Upper lobe of right lung (tissue), 1 donor: ENCODE measurements around the gene PHAF1. TPM values are rescaled to one million over a fixed set of nuclear protein-coding genes. Genes with fewer than 3 reads are reported as not detected.

ENCODE experiments used
- ATAC-seq: fragments of 200-7000 bp; cut with Tn5 transposase; one replicate; pipeline ENCODE4 v1.9.1; 2020; ENCODE audit warnings: mild to moderate bottlenecking, moderate library complexity
- DNase-seq: peaks from one replicate; pipeline ENCODE4 v3.0.0-alpha.2; 2020
- H3K27ac ChIP-seq: fragments of 200-600 bp; one replicate; pipeline ENCODE4 v1.8.0; 2022
- H3K27me3 ChIP-seq: fragments of 200-600 bp; one replicate; pipeline ENCODE4 v1.8.0; 2022; ENCODE audit warnings: mild to moderate bottlenecking
- H3K36me3 ChIP-seq: fragments of 200-600 bp; one replicate; pipeline ENCODE4 v1.8.0; 2022
- H3K4me1 ChIP-seq: fragments of 200-600 bp; one replicate; pipeline ENCODE4 v1.8.0; 2022
- H3K4me3 ChIP-seq: fragments of 200-600 bp; one replicate; pipeline ENCODE4 v1.8.0; 2022; ENCODE audit warnings: mild to moderate bottlenecking
- H3K9me3 ChIP-seq: fragments of 200-600 bp; one replicate; pipeline ENCODE4 v1.8.0; 2022
- intact Hi-C: fragments of 100-400 bp; cut with DNase I; formaldehyde crosslinking; loops from one replicate; pipeline ENCODE4 v1.11.0; 2022
- total RNA-seq: library from RNA; stranded (reverse); fragmentation: NEBNext Ultra II Directional; extraction: Animal tissue kit (Norgen Biotek cat#: 25700); gene quantifications from one replicate; pipeline ENCODE4 v1.2.1, GENCODE V29; 2021
- TF ChIP-seq, protein P1 (sequence below): fragments of 200-600 bp; IDR thresholded peaks from one replicate; pipeline ENCODE4 v1.8.0; 2022; ENCODE audit warnings: antibody characterized with exemption
- donor health status: DM: no; HTN: yes; CAD: no; lungs with severe emphysema.

Gene PHAF1
- total RNA-seq, 1 donor from 2014 or later = 16.4 TPM

DNA sequence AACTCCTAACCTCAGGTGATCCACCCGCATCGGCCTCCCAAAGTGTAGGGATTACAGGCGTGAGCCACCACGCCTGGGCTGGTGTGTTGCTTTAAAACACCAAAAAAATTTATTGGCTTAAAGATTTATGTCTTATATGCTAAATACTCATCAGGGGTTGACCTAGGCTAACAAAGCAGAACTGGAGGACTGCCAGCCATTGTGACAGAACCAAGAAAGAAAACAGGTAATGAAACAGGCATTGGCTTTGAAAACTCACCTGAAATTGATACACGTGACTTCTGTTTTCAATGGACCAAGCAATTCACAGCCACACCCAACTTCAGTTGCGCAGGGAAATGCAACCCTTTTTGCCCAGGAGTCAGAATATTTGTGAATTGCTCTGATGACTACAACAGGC is 4.9 kb upstream of the PHAF1 start:
- H3K4me3 ChIP-seq = no peak overlapping the region
- H3K4me1 ChIP-seq = peaks cover 18% of the 10 kb centered on the region
- H3K27me3 ChIP-seq = no peaks in the 10 kb centered on the region
- no peak for ATAC-seq
- H3K36me3 ChIP-seq = peaks cover 1% of the 10 kb centered on the region
- no peak for DNase-seq
- intact Hi-C loops = no loop called here
- peak overlapping the region; percentile 15 for H3K27ac ChIP-seq
- no peaks in the 10 kb centered on the region for H3K9me3 ChIP-seq
- TF ChIP-seq, protein P1, sequence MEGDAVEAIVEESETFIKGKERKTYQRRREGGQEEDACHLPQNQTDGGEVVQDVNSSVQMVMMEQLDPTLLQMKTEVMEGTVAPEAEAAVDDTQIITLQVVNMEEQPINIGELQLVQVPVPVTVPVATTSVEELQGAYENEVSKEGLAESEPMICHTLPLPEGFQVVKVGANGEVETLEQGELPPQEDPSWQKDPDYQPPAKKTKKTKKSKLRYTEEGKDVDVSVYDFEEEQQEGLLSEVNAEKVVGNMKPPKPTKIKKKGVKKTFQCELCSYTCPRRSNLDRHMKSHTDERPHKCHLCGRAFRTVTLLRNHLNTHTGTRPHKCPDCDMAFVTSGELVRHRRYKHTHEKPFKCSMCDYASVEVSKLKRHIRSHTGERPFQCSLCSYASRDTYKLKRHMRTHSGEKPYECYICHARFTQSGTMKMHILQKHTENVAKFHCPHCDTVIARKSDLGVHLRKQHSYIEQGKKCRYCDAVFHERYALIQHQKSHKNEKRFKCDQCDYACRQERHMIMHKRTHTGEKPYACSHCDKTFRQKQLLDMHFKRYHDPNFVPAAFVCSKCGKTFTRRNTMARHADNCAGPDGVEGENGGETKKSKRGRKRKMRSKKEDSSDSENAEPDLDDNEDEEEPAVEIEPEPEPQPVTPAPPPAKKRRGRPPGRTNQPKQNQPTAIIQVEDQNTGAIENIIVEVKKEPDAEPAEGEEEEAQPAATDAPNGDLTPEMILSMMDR = no peak

- Histone ChIP-seq H3K9me3 (no peaks in the 10 kb centered on the region), H3K36me3 (no peaks in the 10 kb centered on the region), H3K4me1 (peaks cover 18% of the 10 kb centered on the region), H3K27me3 (no peaks in the 10 kb centered on the region), H3K4me3 (no peak overlapping the region), H3K27ac (peak overlapping the region; percentile 15)
- ATAC-seq (peak; percentile 39), DNase-seq (no peak)
- TF ChIP-seq, protein P1 = no peak
- intact Hi-C loops = no loop called here
Observed at GRCh38 chr16:67105246-67105645, 4.5 kb upstream of the PHAF1 start.

GRCh38 chr16:67105881-67106280 is 3.9 kb upstream of the PHAF1 start:
- no peak overlapping the region for H3K4me3 ChIP-seq
- intact Hi-C loops = no loop called here
- no peaks in the 10 kb centered on the region for H3K9me3 ChIP-seq
- H3K27ac ChIP-seq = peak overlapping the region; percentile 15
- no peak for DNase-seq
- ATAC-seq = no peak
- H3K4me1 ChIP-seq = peaks cover 24% of the 10 kb centered on the region
- TF ChIP-seq, protein P1 = no peak
- no peaks in the 10 kb centered on the region for H3K36me3 ChIP-seq
- H3K27me3 ChIP-seq = no peaks in the 10 kb centered on the region

DNA sequence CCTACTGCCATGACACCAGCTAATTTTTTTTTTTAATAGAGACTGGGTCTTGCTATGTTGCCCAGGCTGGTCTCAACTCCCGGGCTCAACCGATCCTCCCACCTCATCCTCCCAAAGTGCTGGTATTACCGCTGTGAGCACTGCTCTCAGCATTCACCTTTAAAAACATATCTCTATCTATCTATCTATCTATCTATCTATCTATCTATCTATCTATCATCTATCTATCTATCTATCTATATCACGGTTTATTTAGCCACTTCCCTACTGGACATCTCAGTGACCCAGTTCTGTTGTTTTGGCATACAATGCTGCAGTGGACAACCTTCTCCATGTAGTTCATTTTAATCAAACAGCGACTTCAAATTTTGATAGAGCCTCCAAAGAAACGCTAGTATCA is 1.3 kb upstream of the PHAF1 start:
- H3K27ac ChIP-seq = no peak overlapping the region
- H3K36me3 ChIP-seq = no peaks in the 10 kb centered on the region
- H3K4me1 ChIP-seq = peaks cover 31% of the 10 kb centered on the region
- no peak for ATAC-seq
- H3K27me3 ChIP-seq = no peaks in the 10 kb centered on the region
- no peaks in the 10 kb centered on the region for H3K9me3 ChIP-seq
- TF ChIP-seq, protein P1 = no peak
- intact Hi-C loops = no loop called here
- no peak for DNase-seq
- H3K4me3 ChIP-seq = no peak overlapping the region

GRCh38 chr16:67108931-67109406 is 772 bp upstream of the PHAF1 start:
- intact Hi-C loops = no loop called here
- H3K27me3 ChIP-seq = no peaks in the 10 kb centered on the region
- TF ChIP-seq, protein P1 = no peak
- H3K4me1 ChIP-seq = peaks cover 30% of the 10 kb centered on the region
- no peaks in the 10 kb centered on the region for H3K9me3 ChIP-seq
- no peaks in the 10 kb centered on the region for H3K36me3 ChIP-seq
- no peak for DNase-seq
- H3K27ac ChIP-seq = peak overlapping the region; percentile 91
- H3K4me3 ChIP-seq = peak overlapping the region; percentile 99
- no peak for ATAC-seq

GRCh38 chr16:67111951-67112444 is 2.3 kb downstream of the PHAF1 start:
- Histone ChIP-seq H3K27me3 (no peaks in the 10 kb centered on the region), H3K4me3 (no peak overlapping the region), H3K9me3 (no peaks in the 10 kb centered on the region), H3K4me1 (peaks cover 17% of the 10 kb centered on the region), H3K27ac (no peak overlapping the region), H3K36me3 (no peaks in the 10 kb centered on the region)
- ATAC-seq = no peak
- TF ChIP-seq, protein P1 = no peak
- intact Hi-C loops = no loop called here
- DNase-seq = no peak
